ENCODE results near the gene ADGRA3.

- TF ChIP-seq, protein P1, sequence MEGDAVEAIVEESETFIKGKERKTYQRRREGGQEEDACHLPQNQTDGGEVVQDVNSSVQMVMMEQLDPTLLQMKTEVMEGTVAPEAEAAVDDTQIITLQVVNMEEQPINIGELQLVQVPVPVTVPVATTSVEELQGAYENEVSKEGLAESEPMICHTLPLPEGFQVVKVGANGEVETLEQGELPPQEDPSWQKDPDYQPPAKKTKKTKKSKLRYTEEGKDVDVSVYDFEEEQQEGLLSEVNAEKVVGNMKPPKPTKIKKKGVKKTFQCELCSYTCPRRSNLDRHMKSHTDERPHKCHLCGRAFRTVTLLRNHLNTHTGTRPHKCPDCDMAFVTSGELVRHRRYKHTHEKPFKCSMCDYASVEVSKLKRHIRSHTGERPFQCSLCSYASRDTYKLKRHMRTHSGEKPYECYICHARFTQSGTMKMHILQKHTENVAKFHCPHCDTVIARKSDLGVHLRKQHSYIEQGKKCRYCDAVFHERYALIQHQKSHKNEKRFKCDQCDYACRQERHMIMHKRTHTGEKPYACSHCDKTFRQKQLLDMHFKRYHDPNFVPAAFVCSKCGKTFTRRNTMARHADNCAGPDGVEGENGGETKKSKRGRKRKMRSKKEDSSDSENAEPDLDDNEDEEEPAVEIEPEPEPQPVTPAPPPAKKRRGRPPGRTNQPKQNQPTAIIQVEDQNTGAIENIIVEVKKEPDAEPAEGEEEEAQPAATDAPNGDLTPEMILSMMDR (IDR thresholded peaks at IDR 0.05), result no peak
- TF ChIP-seq POLR2A (IDR thresholded peaks at IDR 0.05), result no peak
Observed at GRCh38 chr4:22345678-22346077, 170.2 kb downstream of the ADGRA3 start.
